ENCODE results near the gene SYNPR.

The SYNPR gene

DNA sequence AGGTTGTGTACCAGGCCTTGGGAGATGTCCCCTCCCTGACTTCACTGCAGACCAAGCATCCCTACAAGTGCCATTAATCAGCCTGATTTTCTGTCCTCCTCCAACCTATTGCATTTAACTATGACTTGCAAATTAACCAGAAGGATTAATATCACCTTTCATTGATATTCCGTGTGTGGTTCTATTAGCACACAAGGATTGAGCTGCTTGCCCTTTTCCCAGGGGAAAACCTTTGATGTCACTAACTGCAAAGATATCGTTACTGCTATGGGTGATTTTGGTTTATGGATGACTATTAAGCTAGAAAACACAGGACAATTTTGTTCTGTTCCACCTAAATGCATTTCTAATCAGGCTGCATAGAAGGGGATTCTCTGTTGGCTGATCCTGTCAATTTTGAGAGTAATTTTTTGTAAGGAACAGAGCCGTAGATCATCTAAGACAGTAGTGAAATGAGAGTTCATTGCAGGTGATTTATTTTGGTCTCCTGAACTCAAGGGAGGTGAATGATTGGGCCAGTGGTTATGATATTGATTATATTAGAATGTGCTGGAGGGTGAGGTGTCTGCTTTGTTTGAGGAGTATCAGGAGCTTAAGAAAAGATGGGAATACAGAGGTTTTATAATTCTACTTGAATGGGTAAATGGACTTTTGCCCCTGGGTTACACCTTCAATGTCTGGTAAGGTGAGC is 196.9 kb downstream of the SYNPR start:
- DNase-seq (ENCODE audit: low spot score) = no peak

DNA sequence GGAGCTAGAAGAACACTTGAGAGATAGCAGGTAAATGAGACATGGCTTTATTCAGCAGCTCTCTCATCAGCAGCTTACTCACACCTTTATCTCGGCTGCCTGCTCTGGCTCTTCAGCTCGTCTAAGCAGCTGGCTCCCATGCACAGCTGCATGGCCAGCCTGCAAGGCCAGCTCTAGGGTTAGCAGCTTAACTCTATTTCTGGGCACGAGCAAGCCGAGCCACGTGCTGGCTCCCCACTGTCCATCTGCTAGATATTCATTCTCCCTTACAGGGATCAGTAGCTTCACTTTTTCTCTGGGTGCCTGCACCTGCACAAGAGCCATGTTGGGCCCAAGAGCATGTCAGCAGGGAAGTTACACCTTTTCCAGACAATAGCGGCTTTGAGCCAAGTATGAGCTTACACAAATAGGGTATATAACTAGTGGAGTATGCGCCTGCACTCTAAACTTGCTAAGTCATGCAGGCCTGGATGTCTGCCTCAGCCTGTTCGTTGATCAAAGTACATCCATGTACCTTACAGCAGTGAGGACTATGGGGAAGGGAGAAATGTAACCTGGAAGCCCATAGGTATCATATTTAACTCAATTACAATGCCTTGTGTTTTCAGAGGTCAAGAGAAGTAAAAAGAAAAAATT is 199.5 kb downstream of the SYNPR start:
- no peak for DNase-seq (ENCODE audit: low spot score)

DNA sequence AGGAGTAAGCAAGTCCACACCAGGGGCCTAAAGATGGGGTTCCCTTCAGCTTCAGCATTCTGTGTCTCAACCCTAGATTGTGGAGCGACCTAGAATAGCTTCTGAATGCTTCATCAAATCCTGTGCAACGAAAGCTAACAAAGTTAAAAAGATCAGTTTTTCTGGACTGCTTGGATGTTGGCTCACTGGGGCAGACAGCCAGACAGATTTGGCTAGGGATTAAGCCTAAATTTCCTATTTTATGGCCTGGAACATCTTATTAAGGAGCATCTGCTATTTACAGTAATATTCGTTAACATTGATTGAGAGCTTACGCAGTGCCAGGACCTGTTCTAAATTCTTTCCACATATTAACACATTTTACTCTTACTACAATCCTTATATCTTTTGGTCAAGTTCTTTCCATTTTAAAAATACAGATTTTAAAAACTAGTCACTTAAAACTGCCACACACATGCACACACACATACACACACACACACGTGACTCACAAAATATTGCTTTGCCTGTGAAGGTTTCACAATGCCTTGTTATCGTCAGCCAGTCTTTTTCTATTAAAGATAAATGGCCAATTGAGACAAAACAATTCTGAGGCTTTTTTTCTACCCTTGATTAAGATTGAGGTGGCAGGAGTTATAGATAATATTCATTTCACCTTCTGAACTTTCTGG is 201.0 kb downstream of the SYNPR start:
- no peak for DNase-seq (ENCODE audit: low spot score)

DNA sequence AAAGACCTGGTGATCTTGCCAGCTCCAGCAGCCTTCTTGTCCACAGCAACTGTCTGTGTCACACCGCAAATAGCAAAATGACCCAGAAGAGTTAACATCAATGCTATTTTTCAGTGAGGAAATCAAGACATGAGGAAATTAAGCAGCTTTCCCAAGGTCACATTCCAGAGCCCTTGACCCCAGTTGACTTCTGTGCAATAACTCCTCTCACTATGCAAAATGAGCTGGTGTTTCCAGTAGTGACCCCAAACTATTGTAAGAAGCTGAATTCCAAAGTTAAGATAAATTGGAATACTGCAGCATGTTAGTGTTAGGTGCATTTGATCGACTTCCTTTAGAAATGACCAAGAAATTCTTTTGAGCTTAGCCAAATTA is 201.5 kb downstream of the SYNPR start:
- DNase-seq (ENCODE audit: low spot score) = no peak

DNA sequence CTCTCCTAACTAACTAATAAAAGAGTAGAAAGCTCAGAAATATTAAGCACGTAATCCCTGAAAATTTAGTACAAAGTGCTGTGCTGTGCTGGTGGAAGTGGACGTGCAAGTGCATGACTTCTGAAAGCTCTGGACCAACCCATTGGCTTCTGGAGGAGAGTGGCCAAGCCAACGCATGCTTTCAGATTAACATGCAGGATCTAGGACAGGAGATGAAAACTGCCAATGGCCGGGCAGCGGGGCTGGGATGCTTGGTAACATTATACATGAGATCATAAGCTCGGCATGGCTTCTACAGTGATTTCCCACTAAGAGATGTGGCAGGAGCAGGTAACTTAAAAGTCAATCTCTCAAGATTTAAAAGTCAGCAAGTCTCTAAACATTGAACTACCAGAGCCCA is 203.5 kb downstream of the SYNPR start:
- no peak for DNase-seq (ENCODE audit: low spot score)

DNA sequence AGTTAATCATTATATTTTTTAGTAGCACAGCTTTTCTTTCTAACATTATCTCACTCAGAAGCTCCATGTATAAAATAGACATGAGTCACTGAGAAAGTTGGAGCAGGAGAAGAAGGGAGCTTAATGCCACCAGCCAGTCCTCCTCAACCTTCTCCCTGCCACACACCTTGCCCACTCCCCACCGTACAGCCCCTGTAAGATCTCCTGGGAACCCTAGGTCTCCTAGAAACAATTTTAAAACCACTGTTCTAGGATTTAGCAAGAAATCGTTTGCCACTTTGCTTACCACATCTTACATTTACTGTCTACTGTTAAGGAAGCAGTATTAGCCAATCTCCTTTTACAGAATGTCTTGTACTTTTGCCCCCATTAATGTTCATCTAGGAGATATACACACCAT is 204.2 kb downstream of the SYNPR start:
- DNase-seq (ENCODE audit: low spot score) = no peak

DNA sequence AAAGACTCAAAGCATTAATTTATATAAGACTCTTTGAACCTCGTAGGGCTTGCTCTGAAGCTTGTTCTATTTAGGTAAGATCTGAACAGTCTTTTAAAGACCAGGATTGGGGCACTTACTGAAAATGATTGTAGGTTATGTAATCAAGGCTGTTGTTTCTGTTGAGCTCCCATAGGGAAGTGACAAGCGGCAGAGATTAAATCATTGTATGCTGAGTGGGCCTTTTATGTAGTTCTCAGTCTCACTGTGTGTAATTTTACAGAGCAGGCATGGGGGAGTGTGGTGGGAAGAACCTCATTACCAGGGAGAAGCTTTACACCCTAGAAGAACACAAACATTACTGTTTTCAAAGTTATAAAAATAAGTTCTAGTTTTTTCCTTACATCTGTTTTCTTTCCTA is 214.4 kb downstream of the SYNPR start:
- DNase-seq (ENCODE audit: low spot score) = no peak

GRCh38 chr3:63493101-63493500 is 215.0 kb downstream of the SYNPR start:
- no peak for DNase-seq (ENCODE audit: low spot score)

- no peak for DNase-seq (ENCODE audit: low spot score)
These were observed 216.5 kb downstream of the SYNPR start for GRCh38 chr3:63494646-63495045.

DNA sequence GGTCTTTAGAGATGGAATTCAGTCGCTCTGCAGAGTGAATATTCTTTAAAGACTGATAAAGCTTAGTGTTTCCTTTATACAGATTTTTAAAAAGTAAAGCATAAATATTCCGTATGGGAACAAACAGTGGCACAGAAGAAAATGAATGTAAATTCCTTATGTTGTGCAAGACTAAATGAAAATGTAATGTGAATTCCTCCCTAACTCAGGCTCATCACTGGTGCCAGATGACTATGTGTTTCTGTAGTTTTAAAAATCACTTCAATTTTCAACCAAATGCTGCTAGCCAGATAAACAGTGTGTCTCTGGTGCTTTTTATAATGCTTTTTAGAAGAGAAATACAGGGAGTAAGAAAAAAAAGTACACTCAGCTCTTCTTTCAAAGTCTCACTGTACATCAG is 219.5 kb downstream of the SYNPR start:
- no peak for DNase-seq (ENCODE audit: low spot score)

GRCh38 chr3:63500196-63500595 is 222.1 kb downstream of the SYNPR start:
- no peak for DNase-seq (ENCODE audit: low spot score)

- no peak for DNase-seq (ENCODE audit: low spot score)
These were observed 230.2 kb downstream of the SYNPR start for GRCh38 chr3:63508305-63508704.

DNA sequence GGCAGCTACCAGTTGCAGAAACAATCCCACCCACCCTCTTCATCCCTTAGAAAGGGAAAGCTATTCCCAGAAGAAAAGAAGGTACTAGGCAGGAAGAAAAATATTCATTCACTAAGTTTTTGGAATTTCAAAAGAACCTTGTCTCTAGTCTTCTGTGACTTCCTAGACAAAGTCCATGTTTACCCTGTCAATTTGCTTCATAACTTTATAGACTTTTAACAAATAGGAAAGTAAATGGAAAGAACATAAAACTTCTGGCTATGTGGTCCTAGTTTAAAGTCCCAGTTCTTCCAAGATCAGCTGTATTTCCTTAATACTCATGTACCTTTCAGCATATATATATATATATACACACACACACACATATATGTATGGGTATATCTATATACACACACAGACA is 230.7 kb downstream of the SYNPR start:
- DNase-seq (ENCODE audit: low spot score) = no peak

DNA sequence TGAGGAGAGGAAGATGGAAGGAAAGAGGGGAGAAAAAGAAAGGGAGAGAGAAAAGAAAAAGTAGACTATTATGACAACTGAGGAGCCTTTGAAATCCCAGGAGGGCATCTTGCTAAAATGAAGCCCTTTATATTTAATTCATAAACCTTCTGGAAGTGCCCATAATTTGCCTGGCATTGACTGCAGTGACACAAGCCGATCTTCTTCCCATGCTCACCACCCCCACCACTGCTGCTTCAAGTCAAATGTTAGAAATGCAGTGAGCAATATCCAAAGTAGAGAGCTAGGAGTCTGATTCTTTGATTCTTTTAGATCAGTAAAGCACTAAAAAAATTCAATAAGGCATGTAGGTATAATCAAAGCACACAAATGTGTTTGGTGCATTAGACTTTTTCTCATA is 235.7 kb downstream of the SYNPR start:
- DNase-seq (ENCODE audit: low spot score) = no peak

GRCh38 chr3:63514678-63515077 is 236.6 kb downstream of the SYNPR start:
- no peak for DNase-seq (ENCODE audit: low spot score)

DNA sequence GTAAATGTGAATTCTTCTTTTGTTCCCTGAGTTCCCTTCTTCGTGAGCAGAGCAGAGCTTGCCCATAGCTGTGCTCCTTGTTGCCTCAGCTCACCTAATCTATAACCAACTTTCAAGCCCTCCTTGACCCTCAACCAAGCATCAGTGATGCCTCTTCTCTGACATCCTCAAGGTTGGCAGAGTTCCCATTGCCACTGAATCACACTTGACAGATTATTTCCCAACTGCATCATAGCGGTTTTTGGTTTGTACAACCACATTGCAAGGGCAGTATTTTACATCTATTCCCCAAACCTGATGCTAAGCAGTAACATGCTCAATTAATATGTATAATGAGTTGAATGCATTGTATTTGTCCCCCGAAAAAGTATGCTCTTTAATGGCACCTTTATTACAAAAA is 241.3 kb downstream of the SYNPR start:
- DNase-seq (ENCODE audit: low spot score) = no peak

- DNase-seq (ENCODE audit: low spot score) = no peak
These were observed 243.5 kb downstream of the SYNPR start for GRCh38 chr3:63521657-63522056.

DNA sequence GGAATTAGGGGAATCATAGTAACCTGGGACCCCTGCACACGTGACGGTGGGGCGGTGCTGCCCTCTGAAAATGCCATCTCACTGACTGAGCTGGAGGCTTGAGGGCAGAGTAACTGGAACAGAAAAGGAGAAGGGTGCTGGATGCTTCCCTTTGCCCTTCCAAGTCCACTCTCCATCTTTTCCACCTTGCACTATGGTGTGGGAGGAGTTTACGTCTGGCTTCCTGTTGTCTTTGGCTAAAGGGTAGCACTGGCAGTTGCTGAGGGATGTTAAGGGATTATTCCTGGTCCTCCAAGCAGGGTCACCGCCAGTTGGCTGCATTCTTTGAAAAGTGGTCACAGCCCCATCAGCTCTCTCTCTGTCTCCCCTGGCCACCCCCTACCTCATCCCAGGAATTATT is 245.0 kb downstream of the SYNPR start:
- no peak for DNase-seq (ENCODE audit: low spot score)

DNA sequence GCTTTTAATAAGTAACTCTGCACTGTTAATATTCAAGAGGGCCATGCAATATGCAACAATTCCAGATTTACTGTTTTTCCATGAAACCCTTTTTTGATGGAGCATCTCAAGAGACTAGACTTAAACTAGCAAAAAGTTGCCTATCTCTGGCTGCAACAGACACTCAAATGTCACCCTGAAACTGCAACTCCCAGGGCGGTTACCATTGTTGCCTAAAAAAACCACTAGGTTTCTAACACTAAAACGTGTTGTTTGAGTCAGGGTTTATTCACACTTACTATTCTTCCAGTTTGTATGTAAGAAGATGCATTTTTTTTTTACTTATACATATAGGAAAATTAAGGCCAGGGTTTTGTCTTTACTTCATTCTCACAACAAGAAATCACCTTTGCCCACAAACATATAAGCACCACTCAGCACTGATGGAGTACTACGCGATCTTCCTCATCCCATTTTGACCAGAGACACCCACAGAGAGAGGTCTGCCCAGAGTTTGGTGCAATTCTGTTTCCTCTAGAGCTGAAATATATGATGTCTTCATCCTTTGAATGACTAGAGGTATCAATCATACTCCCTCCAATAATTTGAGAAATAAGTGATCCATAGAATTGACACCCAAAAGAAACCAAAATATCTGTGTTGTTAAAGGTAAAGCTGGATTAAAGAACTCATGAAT is 250.4 kb downstream of the SYNPR start:
- DNase-seq (ENCODE audit: low spot score) = no peak

GRCh38 chr3:63532521-63532920 is 254.4 kb downstream of the SYNPR start:
- no peak for DNase-seq (ENCODE audit: low spot score)

DNA sequence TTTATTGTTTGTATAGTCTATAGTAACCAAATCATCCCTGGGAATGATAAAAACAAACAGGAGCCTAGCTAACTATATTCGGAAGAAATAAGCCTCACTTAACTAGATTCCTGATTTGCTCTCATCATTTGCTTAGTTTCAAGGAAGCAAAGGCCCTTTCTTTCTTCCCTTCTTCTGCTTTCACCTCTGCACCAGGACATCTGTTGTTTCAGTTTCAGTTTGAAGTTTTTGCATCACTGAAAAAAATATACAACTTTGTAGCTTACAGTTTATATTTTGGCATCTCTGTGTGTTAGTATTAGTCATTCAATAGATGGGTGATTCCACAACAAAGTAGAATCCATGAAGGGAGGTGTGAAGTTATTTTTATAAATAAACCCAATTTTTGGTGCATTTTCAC is 260.8 kb downstream of the SYNPR start:
- DNase-seq (ENCODE audit: low spot score) = no peak

DNA sequence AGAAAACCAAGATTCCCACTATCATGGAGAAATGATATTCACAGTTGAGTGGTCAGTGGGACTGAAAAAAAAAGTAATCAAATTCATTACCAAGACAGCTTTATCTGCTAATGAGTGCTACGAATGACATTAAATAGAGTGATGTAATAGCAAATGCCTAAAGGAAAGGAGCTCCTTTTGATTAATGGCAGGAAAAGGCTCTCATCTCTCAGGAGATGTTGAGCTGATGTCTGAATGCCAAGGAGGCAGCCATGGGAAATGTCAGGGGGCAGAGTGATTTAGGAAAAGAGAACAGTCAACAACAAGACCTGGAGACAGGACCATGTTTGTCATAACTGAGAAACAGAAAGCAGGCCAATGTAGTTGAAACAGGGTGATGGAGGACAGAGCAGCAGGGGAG is 277.7 kb downstream of the SYNPR start:
- DNase-seq (ENCODE audit: low spot score) = no peak

DNA sequence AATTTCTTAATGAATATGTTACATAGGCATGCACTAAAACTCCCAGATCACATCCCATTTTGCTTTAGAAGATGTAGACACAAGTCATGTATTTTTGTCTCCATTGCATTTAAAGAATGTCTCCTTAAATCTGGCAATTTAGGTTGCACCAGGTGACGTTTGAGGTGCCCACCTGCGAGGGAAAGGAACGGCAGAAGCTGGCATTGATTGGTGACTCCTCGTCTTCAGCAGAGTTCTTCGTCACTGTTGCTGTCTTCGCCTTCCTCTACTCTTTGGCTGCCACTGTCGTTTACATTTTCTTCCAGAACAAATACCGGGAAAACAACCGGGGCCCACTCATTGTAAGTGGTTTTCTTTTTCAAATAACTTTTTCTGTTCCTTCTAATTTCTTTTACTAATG is 278.3 kb downstream of the SYNPR start:
- DNase-seq (ENCODE audit: low spot score) = no peak

Measured in HuH-7.5 (cell line).